HG02610 (cell line): Measurements from ENCODE around the gene ZNF407.
A peak's percentile ranks its signal among the peaks of the same experiment; 100 is the strongest.

Experiments
- ATAC-seq: cut with Tn5 transposase; IDR thresholded peaks from one replicate; pipeline ENCODE4 v1.9.1; 2021; ENCODE audit warnings: mild to moderate bottlenecking, moderate library complexity; ENCODE audit not compliant: unreplicated experiment

ZNF407 gene

GRCh38 chr18:74994502-74995418, 397.1 kb downstream of the ZNF407 start:
- ATAC-seq = peak; percentile 82

- ATAC-seq = no peak
Observed at GRCh38 chr18:74995419-74995736, 397.7 kb downstream of the ZNF407 start.

- ATAC-seq = no peak
Observed at GRCh38 chr18:74996055-74996454, 398.4 kb downstream of the ZNF407 start.

DNA sequence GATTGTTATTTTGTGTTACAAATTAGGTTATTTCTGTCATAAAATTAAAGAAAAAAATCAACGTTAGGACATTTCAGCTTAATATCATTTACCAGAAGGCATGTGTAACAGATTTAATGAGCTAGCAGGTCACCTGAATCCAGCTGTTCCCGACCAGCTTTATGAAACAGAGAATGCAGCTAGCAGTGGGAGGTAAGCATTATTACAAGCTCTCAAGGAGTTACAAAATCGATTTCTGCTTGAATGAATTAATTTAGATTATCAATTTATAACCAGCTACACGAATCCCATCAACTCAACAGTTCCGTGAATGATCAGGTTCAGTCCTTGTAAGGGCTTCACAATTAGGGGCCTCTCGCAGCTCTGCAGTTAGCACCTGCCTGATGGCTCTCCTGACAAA, 399.3 kb downstream of the ZNF407 start:
- no peak for ATAC-seq

- no peak for ATAC-seq
Observed at GRCh38 chr18:75000920-75001319, 403.2 kb downstream of the ZNF407 start.

GRCh38 chr18:75003039-75003438, 405.4 kb downstream of the ZNF407 start:
- ATAC-seq = no peak

- ATAC-seq = no peak
Observed at GRCh38 chr18:75003764-75004690, 406.4 kb downstream of the ZNF407 start.

DNA sequence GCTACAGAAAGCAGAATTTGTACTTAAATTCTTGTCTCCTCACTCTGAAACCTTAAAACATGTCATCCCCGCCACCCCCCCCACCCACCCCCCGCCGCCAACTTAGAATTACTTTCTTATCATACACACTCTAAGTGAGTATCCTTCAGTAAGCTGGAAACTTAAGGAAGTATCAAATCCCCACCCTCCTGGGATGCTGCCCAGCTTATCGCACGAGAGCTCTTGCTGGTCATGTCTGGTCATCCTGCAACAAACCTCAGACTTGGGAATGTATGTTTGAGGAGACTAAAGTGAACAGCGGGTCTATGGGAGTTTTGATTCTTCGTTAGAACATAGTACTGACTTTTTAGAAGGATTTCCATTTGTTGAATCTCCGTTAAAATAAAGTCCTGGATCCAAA, 408.0 kb downstream of the ZNF407 start:
- ATAC-seq = no peak

- no peak for ATAC-seq
Observed at GRCh38 chr18:75008186-75008585, 410.5 kb downstream of the ZNF407 start.

DNA sequence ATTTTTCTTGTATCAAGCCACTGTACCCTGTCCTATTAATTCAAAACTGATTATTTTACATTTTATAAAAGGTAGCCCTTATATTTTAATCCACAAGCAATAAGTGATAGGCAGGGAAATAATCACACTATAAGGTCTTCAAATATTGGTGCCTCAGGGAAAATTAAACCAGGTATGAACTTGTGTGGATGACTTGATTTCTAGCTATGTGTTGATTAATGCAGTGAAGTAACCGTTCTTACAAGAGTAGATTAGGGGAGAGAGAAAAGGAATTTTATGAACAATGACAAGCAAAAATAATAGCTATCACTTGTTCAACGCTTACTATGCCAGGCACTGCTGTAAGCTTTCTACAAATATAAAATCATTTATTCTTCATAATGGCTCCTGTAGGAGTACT, 411.6 kb downstream of the ZNF407 start:
- ATAC-seq = no peak

- ATAC-seq = no peak
Observed at GRCh38 chr18:75009878-75010277, 412.2 kb downstream of the ZNF407 start.

- ATAC-seq = no peak
Observed at GRCh38 chr18:75010278-75010677, 412.6 kb downstream of the ZNF407 start.

DNA sequence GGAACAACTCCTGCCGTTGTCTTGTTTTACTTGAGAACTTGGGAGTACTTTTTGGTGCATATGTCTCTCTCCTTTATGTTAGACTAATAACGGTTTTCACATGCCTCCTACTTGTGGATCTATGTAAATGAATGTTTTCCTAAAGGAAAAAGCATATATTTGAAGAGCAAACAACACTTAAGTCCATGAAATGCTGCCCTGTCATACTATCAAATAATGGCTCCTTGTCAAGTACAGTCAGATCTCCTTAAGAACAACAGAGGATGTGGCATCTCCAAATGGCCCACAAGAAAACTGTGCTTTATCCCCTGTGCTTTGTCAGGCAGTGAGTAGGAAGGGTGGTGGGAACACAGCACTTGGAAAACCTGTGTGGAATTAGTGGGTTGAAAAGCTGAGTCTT, 413.0 kb downstream of the ZNF407 start:
- ATAC-seq = no peak

- peak; percentile 96 for ATAC-seq
Observed at GRCh38 chr18:75016025-75016717, 418.5 kb downstream of the ZNF407 start.

DNA sequence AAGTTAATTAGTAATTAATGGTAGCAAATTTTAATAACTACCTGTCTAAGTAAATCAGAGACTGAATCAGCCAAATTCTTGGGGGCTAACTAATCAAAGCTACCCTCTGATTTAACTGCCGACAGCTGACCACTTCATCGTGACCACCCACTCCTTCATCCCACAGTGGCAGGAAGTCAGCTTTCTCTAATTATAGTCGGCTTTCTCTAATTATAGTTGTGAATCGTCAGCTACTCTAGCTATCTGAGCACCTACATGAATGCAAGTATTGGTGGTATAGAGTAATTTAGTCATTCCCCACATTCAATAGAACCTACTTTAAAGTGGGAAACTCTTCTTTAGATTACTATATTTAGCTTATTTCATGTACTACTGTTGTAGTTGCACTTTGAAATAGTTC, 425.8 kb downstream of the ZNF407 start:
- no peak for ATAC-seq

- no peak for ATAC-seq
Observed at GRCh38 chr18:75024871-75025270, 427.2 kb downstream of the ZNF407 start.

GRCh38 chr18:75025573-75025972, 427.9 kb downstream of the ZNF407 start:
- ATAC-seq = no peak

- ATAC-seq = no peak
Observed at GRCh38 chr18:75029481-75029880, 431.8 kb downstream of the ZNF407 start.

DNA sequence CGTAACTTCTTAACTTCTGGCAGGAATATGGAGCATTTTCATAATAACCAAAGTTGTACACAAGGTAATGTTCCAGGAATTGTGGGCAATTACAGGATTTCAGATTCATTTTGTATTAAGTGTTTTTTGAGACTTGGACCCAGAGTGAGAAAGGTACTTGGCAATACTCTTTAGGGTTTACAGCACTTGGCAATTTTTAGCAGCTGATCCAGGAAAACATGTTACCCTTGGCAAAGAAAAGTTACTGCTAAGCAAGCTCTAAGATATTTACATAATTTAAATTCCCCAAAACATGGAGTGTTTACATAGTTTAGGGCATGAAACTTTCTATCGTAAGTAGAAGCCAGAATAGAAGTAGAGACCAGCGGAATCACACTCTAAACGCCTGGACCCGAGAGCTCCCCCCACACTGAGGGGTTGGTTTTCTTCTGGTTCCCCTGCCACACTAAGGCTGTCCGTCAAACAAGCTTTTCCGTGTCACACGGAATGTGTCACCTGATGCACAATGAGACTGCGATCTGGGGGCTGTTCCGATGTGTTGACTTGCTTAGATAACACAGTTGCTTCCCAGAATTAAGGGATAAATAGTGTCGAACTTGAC, 434.1 kb downstream of the ZNF407 start:
- no peak for ATAC-seq

DNA sequence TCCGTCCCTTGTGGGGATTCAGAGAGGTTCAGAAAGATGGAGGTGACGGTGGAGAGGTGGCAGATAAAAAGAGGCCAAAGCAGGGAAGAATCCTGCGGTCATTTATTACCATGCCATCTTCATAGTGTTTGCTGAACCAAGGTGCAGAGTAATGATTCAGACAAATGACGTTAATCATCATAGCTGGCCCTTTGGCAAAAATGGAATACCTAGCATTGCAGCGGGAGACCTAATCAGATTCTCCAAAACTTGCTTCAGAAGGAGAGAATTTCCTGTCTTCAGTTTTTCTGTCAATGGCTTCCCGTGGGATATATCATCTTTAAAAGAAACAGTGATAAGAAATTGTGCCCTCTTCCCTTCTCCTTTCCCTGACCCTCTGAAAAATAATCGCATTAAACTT, 435.8 kb downstream of the ZNF407 start:
- ATAC-seq = no peak

- ATAC-seq = no peak
Observed at GRCh38 chr18:75034937-75035336, 437.3 kb downstream of the ZNF407 start.
